ENCODE results near the gene PFKL. TPM values are rescaled to one million over a fixed set of nuclear protein-coding genes. Genes with fewer than 3 reads are reported as not detected.

PFKL gene
- total RNA-seq, 3 donors from 2014 or later (not counting 1 experiment from before 2014, with no cell fraction given) = 89.7 to 91.3 (median 89.9) TPM

GRCh38 chr21:44317241-44317782, 17.5 kb downstream of the PFKL start:
- Mint-ChIP-seq H3K4me1 (peaks cover 0 to 4% of the 10 kb centered on the region in 2 donors), H3K27ac (no peak overlapping the region), H3K4me3 (no peak overlapping the region), H3K9me3 (no peaks in the 10 kb centered on the region), H3K27me3 (ENCODE audit: low read depth in 2 of 2) (no peaks in the 10 kb centered on the region), H3K36me3 (no peaks in the 10 kb centered on the region)
- no peaks in the 10 kb centered on the region for H3K4me1 ChIP-seq (ENCODE audit: control insufficient read depth, insufficient read depth, low read length)
- DNase-seq (no peak), ATAC-seq (no peak)
- H3K27me3 ChIP-seq (ENCODE audit: control insufficient read depth, insufficient read depth, low read length) = no peaks in the 10 kb centered on the region
- no peak overlapping the region for H3K27ac ChIP-seq (ENCODE audit: low read length)
- H3K36me3 ChIP-seq (ENCODE audit: control insufficient read depth, insufficient read depth, low read length) = peaks cover 37% of the 10 kb centered on the region
- H3K4me3 ChIP-seq (ENCODE audit: low read length) = no peak overlapping the region
- 97% methylated on average over 19 of the region's 19 CpGs for WGBS (ENCODE audit: insufficient coverage)
- no peaks in the 10 kb centered on the region for H3K9me3 ChIP-seq (ENCODE audit: control insufficient read depth, insufficient read depth, low read length)
- intact Hi-C loops (cut with micrococcal nuclease) = no loop called here
- TF ChIP-seq, protein P1, sequence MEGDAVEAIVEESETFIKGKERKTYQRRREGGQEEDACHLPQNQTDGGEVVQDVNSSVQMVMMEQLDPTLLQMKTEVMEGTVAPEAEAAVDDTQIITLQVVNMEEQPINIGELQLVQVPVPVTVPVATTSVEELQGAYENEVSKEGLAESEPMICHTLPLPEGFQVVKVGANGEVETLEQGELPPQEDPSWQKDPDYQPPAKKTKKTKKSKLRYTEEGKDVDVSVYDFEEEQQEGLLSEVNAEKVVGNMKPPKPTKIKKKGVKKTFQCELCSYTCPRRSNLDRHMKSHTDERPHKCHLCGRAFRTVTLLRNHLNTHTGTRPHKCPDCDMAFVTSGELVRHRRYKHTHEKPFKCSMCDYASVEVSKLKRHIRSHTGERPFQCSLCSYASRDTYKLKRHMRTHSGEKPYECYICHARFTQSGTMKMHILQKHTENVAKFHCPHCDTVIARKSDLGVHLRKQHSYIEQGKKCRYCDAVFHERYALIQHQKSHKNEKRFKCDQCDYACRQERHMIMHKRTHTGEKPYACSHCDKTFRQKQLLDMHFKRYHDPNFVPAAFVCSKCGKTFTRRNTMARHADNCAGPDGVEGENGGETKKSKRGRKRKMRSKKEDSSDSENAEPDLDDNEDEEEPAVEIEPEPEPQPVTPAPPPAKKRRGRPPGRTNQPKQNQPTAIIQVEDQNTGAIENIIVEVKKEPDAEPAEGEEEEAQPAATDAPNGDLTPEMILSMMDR (IDR thresholded peaks at IDR 0.05) = no peak

GRCh38 chr21:44317871-44318270, 18.0 kb downstream of the PFKL start:
- H3K27me3 Mint-ChIP-seq (ENCODE audit: low read depth in 2 of 2) = no peaks in the 10 kb centered on the region
- H3K27ac Mint-ChIP-seq = no peak overlapping the region
- no peak overlapping the region for H3K4me3 ChIP-seq (ENCODE audit: low read length)
- no peak for DNase-seq
- WGBS (ENCODE audit: insufficient coverage) = 95% methylated on average over 22 of the region's 22 CpGs
- H3K36me3 Mint-ChIP-seq = no peaks in the 10 kb centered on the region
- H3K27me3 ChIP-seq (ENCODE audit: control insufficient read depth, insufficient read depth, low read length) = no peaks in the 10 kb centered on the region
- ATAC-seq = no peak
- intact Hi-C loops (cut with micrococcal nuclease) = no loop called here
- no peaks in the 10 kb centered on the region for H3K9me3 ChIP-seq (ENCODE audit: control insufficient read depth, insufficient read depth, low read length)
- no peaks in the 10 kb centered on the region for H3K9me3 Mint-ChIP-seq
- no peak overlapping the region for H3K27ac ChIP-seq (ENCODE audit: low read length)
- H3K4me1 Mint-ChIP-seq = peaks cover 0 to 4% of the 10 kb centered on the region in 2 donors
- TF ChIP-seq, protein P1 (IDR thresholded peaks at IDR 0.05) = no peak
- peaks cover 36% of the 10 kb centered on the region for H3K36me3 ChIP-seq (ENCODE audit: control insufficient read depth, insufficient read depth, low read length)
- H3K4me1 ChIP-seq (ENCODE audit: control insufficient read depth, insufficient read depth, low read length) = no peaks in the 10 kb centered on the region
- no peak overlapping the region for H3K4me3 Mint-ChIP-seq

DNA sequence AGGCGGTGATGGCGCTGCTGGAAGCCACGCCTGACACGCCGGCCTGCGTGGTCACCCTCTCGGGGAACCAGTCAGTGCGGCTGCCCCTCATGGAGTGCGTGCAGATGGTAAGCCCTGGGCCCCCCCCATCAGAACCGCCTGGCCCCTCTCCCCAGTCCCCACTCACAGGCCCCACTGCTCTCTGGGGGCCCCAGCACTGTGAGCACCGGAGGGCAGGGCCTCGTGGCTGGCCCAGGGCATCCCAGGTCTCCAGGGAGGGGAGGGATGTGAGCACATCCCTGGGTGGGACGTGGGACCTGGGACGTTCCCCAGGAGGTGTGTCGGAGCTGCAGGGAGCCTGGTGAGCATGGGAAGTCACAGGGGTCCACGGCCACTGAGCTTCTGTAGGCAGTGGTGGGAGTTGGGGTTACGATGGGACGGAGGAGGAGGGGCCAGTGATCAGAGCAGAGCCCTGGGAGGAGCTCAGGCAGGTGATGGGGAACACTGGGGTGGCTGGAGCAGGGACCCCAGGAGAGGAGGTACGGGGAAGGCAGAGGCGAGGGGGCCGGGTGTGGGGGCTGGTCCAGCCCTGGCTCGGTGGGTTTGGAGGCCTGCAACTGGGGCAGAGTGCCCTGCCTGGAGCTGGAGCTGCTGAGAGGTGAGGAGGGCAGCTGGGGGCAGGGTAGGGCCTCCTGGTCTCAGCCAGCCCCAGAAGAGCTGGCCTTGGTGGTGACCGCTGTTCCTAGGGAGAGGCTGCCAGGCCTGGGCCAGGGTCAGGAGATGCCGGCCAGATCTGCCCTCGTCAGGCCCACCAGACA, 18.8 kb downstream of the PFKL start:
- no peak overlapping the region for H3K4me3 Mint-ChIP-seq
- Histone ChIP-seq H3K27ac (ENCODE audit: low read length) (no peak overlapping the region), H3K4me1 (ENCODE audit: control insufficient read depth, insufficient read depth, low read length) (no peaks in the 10 kb centered on the region), H3K9me3 (ENCODE audit: control insufficient read depth, insufficient read depth, low read length) (no peaks in the 10 kb centered on the region), H3K4me3 (ENCODE audit: low read length) (no peak overlapping the region), H3K36me3 (ENCODE audit: control insufficient read depth, insufficient read depth, low read length) (peaks cover 32% of the 10 kb centered on the region), H3K27me3 (ENCODE audit: control insufficient read depth, insufficient read depth, low read length) (no peaks in the 10 kb centered on the region)
- H3K4me1 Mint-ChIP-seq = peaks cover 0 to 4% of the 10 kb centered on the region in 2 donors
- intact Hi-C loops (cut with micrococcal nuclease) = no loop called here
- ATAC-seq (no peak), DNase-seq (no peak)
- WGBS (ENCODE audit: insufficient coverage) = 96% methylated on average over 25 of the region's 25 CpGs
- TF ChIP-seq, protein P1 (IDR thresholded peaks at IDR 0.05) = no peak
- H3K27ac Mint-ChIP-seq = no peak overlapping the region
- H3K27me3 Mint-ChIP-seq (ENCODE audit: low read depth in 2 of 2) = no peaks in the 10 kb centered on the region
- H3K9me3 Mint-ChIP-seq = no peaks in the 10 kb centered on the region
- H3K36me3 Mint-ChIP-seq = no peaks in the 10 kb centered on the region
